Panc1 (cell line): ENCODE data around the gene PARD3. TPM values are rescaled to one million over a fixed set of nuclear protein-coding genes. Genes with fewer than 3 reads are reported as not detected.

Experiments used
- ATAC-seq: fragments of 200-7000 bp; cut with Tn5 transposase; 2 replicates; pipeline ENCODE4 v1.9.1; 2020; ENCODE audit warnings: mild to moderate bottlenecking, moderate library complexity
- BruUV-seq: library from RNA; stranded (reverse); fragments of 400-500 nt; replicated peaks from 2 replicates; lab custom pipeline; 2021; lab: Mats Ljungman, UMichigan
- CTCF ChIA-PET: fragments of 300-600 bp; sonication (Branson Sonifier 250); formaldehyde crosslinking; loops from one replicate; lab custom pipeline; 2022; ENCODE audit warnings: antibody characterized with exemption; lab: Charles Lee
- POLR2A ChIA-PET: fragments of 300-600 bp; sonication (Branson Sonifier 250); formaldehyde crosslinking; loops from one replicate; lab custom pipeline; 2022; ENCODE audit warnings: antibody characterized with exemption; lab: Charles Lee
- DNase-seq: peaks from one replicate; pipeline ENCODE4 v3.0.0-alpha.2; 2010; ENCODE audit warnings: low read depth, low spot score
- H3K27ac ChIP-seq: 2 replicates; pipeline ENCODE4 v1.5.1; 2011; ENCODE audit warnings: mild to moderate bottlenecking, low read length, inconsistent platforms
- H3K27me3 ChIP-seq: fragments of 200-500 bp; sonication (Bioruptor generic); 2 replicates; pipeline ENCODE4 v1.6.0; 2014; ENCODE audit warnings: low read length, inconsistent platforms; ENCODE audit not compliant: control insufficient read depth, insufficient read depth
- H3K36me3 ChIP-seq: fragments of 200-500 bp; sonication (Bioruptor generic); 2 replicates; pipeline ENCODE4 v1.5.1; 2014; ENCODE audit warnings: inconsistent platforms, mild to moderate bottlenecking, low read length, moderate library complexity; ENCODE audit not compliant: control insufficient read depth, insufficient read depth
- H3K4me1 ChIP-seq: 2 replicates; pipeline ENCODE4 v1.5.1; 2011; ENCODE audit warnings: inconsistent platforms, mild to moderate bottlenecking, low read length, moderate library complexity; ENCODE audit not compliant: control insufficient read depth, insufficient read depth
- H3K4me3 ChIP-seq, 2 experiments: 2 replicates each; pipeline ENCODE4 v1.5.1; 2011 to 2012; ENCODE audit warnings: low read depth in 2 of 2, low read length in 2 of 2, mild to moderate bottlenecking in 2 of 2, inconsistent platforms in 1 of 2, moderate library complexity in 1 of 2
- H3K9me3 ChIP-seq: fragments of 200-500 bp; sonication (Bioruptor generic); 2 replicates; pipeline ENCODE4 v1.5.1; 2014; ENCODE audit warnings: low read depth, mild to moderate bottlenecking, inconsistent platforms, low read length, moderate library complexity; ENCODE audit not compliant: control insufficient read depth, insufficient read depth
- POLR2AphosphoS5 ChIP-seq: IDR thresholded peaks from 2 replicates; pipeline ENCODE4 v1.6.1; 2012; ENCODE audit warnings: mild to moderate bottlenecking, low read depth, low read length, moderate library complexity
- SIN3A ChIP-seq: IDR thresholded peaks from 2 replicates; pipeline ENCODE4 v1.6.1; 2012; ENCODE audit warnings: low read depth, mild to moderate bottlenecking, low read length, moderate library complexity, borderline replicate concordance; ENCODE audit not compliant: insufficient read depth
- TCF7L2 ChIP-seq: IDR thresholded peaks from 2 replicates; pipeline ENCODE4 v1.6.1; 2011; ENCODE audit warnings: mild to moderate bottlenecking, low read depth, low read length, inconsistent platforms
- in situ Hi-C: cut with HindIII; loops from 2 replicates; pipeline ENCODE4 v1.10.0; 2016; ENCODE audit warnings: low sequenced_read_pairs, low pct_unique_long_range_greater_than_20kb
- intact Hi-C: fragments of 100-400 bp; cut with micrococcal nuclease; formaldehyde crosslinking; loops from one replicate; pipeline ENCODE4 v1.10.0; 2022; ENCODE audit not compliant: unreplicated experiment
- total RNA-seq: library from RNA; stranded (reverse); gene quantifications from one replicate; pipeline ENCODE4 v1.2.1, GENCODE V29; 2021; ENCODE audit not compliant: unreplicated experiment
- TF ChIP-seq, protein P1 (sequence below), 2 experiments: IDR thresholded peaks; 2 replicates each; pipeline ENCODE4 v1.6.1; 2011 to 2012; ENCODE audit warnings: low read depth in 2 of 2, control low read depth in 1 of 2, low read length in 1 of 2, mild to moderate bottlenecking in 1 of 2, moderate library complexity in 1 of 2; ENCODE audit not compliant: insufficient read depth in 1 of 2
- TF ChIP-seq, protein P2 (sequence below): fragments of 450-650 bp; IDR thresholded peaks from 2 replicates; pipeline ENCODE4 v1.5.1; 2017; ENCODE audit warnings: mild to moderate bottlenecking

The PARD3 gene
- total RNA-seq, 1 experiment from 2014 or later: 29.8 TPM

DNA sequence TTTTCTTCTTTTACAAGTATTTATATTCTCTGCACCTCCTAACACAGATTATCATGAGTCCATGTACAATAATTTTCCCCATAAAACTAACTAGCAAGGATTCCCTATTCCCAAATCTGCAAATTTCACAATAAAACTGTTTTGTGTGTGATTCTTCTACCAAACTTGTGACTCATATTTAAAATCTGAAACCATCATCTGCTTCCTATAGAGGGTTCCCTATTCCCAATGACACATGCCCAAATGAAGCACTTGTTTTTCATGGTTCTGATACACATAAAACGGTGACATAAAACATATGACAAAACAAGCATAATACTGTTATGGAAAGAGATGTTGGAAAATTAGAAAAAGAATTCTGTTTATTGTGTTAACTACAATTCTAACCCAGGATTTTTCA lies 657.6 kb downstream of the PARD3 start:
- BruUV-seq: no TSS peak
- Histone ChIP-seq H3K27me3 (no peaks in the 10 kb centered on the region), H3K27ac (no peak overlapping the region), H3K4me3 (no peak overlapping the region), H3K4me1 (no peaks in the 10 kb centered on the region), H3K36me3 (no peaks in the 10 kb centered on the region), H3K9me3 (no peaks in the 10 kb centered on the region)
- no peak for TF ChIP-seq TCF7L2
- no peak for TF ChIP-seq POLR2AphosphoS5
- TF ChIP-seq, protein P1, sequence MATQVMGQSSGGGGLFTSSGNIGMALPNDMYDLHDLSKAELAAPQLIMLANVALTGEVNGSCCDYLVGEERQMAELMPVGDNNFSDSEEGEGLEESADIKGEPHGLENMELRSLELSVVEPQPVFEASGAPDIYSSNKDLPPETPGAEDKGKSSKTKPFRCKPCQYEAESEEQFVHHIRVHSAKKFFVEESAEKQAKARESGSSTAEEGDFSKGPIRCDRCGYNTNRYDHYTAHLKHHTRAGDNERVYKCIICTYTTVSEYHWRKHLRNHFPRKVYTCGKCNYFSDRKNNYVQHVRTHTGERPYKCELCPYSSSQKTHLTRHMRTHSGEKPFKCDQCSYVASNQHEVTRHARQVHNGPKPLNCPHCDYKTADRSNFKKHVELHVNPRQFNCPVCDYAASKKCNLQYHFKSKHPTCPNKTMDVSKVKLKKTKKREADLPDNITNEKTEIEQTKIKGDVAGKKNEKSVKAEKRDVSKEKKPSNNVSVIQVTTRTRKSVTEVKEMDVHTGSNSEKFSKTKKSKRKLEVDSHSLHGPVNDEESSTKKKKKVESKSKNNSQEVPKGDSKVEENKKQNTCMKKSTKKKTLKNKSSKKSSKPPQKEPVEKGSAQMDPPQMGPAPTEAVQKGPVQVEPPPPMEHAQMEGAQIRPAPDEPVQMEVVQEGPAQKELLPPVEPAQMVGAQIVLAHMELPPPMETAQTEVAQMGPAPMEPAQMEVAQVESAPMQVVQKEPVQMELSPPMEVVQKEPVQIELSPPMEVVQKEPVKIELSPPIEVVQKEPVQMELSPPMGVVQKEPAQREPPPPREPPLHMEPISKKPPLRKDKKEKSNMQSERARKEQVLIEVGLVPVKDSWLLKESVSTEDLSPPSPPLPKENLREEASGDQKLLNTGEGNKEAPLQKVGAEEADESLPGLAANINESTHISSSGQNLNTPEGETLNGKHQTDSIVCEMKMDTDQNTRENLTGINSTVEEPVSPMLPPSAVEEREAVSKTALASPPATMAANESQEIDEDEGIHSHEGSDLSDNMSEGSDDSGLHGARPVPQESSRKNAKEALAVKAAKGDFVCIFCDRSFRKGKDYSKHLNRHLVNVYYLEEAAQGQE (IDR thresholded peaks at IDR 0.05; ENCODE audit: insufficient read depth in 1 of 2, low read depth in 2 of 2, low read length in 1 of 2): no peak
- in situ Hi-C loops (no loop called here), intact Hi-C loops (no loop called here)
- POLR2A ChIA-PET: no interaction called here
- DNase-seq (no peak), ATAC-seq (no peak)
- CTCF ChIA-PET: no interaction called here

DNA sequence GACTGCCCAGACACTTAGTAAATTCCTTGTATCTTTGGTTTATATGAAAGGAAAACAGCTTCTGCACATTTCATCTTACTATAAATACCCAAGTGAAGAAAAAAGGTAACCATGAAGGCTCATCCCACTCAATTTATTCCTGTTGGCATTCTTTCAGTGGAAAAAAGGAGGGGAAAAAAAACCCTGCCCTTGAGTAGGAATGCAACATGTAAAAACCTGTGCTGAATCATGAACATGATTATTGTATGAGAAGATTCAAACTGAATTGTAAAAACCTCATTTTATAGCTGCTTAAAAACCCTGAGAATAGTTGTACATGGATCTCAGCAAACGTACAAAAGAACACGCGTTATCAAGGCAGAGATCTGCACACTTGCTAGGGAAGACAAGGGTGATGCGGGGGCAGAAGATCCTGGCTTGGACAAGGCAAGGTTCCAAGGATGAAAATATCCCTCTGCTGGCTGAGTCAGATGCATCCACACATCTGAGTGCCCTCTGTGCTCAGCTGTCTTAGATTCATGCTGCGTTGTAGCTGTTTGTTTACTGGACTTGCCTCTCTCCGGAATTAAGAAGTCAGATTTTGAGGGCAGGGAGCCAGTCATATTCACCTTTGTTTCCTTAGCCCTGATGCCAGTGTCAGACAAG lies 658.2 kb downstream of the PARD3 start:
- no TSS peak for BruUV-seq
- no peaks in the 10 kb centered on the region for H3K4me1 ChIP-seq
- ChIA-PET CTCF (no interaction called here), POLR2A (no interaction called here)
- no peak overlapping the region for H3K27ac ChIP-seq
- no peaks in the 10 kb centered on the region for H3K9me3 ChIP-seq
- no peak for ATAC-seq
- intact Hi-C loops (no loop called here), in situ Hi-C loops (no loop called here)
- no peaks in the 10 kb centered on the region for H3K36me3 ChIP-seq
- TF ChIP-seq, protein P1 (IDR thresholded peaks at IDR 0.05; ENCODE audit: insufficient read depth in 1 of 2, low read depth in 2 of 2, low read length in 1 of 2): no peak
- TF ChIP-seq TCF7L2 (no peak), POLR2AphosphoS5 (no peak), SIN3A (no peak)
- TF ChIP-seq, protein P2, sequence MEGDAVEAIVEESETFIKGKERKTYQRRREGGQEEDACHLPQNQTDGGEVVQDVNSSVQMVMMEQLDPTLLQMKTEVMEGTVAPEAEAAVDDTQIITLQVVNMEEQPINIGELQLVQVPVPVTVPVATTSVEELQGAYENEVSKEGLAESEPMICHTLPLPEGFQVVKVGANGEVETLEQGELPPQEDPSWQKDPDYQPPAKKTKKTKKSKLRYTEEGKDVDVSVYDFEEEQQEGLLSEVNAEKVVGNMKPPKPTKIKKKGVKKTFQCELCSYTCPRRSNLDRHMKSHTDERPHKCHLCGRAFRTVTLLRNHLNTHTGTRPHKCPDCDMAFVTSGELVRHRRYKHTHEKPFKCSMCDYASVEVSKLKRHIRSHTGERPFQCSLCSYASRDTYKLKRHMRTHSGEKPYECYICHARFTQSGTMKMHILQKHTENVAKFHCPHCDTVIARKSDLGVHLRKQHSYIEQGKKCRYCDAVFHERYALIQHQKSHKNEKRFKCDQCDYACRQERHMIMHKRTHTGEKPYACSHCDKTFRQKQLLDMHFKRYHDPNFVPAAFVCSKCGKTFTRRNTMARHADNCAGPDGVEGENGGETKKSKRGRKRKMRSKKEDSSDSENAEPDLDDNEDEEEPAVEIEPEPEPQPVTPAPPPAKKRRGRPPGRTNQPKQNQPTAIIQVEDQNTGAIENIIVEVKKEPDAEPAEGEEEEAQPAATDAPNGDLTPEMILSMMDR: no peak
- no peaks in the 10 kb centered on the region for H3K27me3 ChIP-seq
- H3K4me3 ChIP-seq: no peak overlapping the region
- no peak for DNase-seq
